GM20000 (cell line): ENCODE data around the gene THBS2.

Experiments used
- DNase-seq: peaks from one replicate; pipeline ENCODE4 v3.0.0; 2012; ENCODE audit warnings: low spot score
- CTCF ChIP-seq: IDR thresholded peaks from 2 replicates; pipeline ENCODE4 v1.5.1; 2012; ENCODE audit warnings: mild to moderate bottlenecking, control low read depth; ENCODE audit errors: extremely low read depth, missing control alignments

Gene THBS2

GRCh38 chr6:169167581-169168301, 85.9 kb downstream of the THBS2 start:
- no peak for TF ChIP-seq CTCF
- peak; percentile 20 for DNase-seq

GRCh38 chr6:169166896-169167580, 86.6 kb downstream of the THBS2 start:
- TF ChIP-seq CTCF: no peak
- no peak for DNase-seq
